ENCODE data around the gene CDH6.
"Not testable (repeated sequence)": the region's sequence is repeated elsewhere in the genome, so short reads cannot be mapped to it uniquely, and the experiment has no call there.

Gene CDH6

GRCh38 chr5:31333475-31333874 is 140.0 kb downstream of the CDH6 start:
- no peak for DNase-seq

GRCh38 chr5:31334061-31334860 is 140.8 kb downstream of the CDH6 start:
- DNase-seq, result no peak

- DNase-seq, result no peak
These were observed 142.0 kb downstream of the CDH6 start for GRCh38 chr5:31335456-31335855.

DNA sequence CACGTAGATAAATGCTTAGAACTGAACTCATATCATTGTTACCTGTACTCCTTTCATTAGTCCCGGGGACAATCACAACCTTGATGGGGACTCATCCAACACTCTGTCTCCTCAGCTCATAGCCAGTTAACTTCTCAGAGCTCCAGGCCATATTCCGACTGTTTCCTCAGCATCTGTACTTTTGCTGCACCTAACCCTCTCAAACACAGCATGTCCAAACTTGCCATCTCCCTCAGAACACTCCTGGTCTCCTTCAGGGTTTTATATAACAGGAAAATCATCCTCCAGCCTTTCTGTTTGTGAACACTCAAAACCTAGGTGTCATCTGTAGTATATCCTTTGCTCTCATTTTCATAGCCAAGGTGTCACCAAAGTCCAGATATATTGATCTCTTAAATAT is 150.5 kb downstream of the CDH6 start:
- DNase-seq, result no peak

GRCh38 chr5:31346896-31347551 is 153.5 kb downstream of the CDH6 start:
- no peak for DNase-seq

- no peak for DNase-seq
These were observed 154.0 kb downstream of the CDH6 start for GRCh38 chr5:31347552-31347905.

DNA sequence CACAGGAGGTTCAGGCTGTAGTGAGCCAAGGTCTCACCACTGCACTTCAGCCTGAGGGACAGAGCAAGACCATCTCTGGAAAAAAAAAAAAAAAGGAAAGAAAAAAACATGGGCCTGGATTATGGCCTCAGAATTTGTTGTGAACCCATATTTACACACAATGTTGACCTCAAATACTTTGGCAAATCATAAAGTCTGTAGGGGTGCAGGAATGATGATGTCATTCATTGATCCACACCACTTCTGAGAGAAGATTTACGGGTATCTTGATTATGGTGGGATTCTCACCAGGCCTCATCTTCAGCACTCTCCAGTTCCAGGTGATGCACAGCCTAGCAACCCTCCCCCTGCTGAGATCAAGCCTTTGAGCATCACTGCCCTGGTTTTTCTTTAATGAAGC is 156.9 kb downstream of the CDH6 start:
- no peak for DNase-seq

DNA sequence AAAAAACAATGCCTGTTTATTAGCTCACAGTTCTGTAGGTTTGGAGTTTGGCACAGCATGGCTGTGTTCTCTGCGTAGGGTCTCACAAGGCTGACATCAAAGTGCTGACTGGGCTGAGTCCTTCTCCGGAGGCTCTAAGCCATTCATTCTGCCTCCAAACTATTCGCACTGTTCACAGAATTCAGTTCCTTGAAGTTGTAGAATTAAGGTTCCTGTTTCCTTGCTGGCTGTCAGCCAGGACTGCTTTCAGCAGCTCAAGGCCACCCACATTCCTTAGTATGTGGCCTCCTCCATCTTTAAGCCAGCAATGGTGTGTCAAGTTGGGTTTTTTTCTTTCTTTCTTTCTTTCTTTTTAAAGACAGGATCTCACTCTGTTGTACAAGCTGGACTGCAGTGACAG is 161.9 kb downstream of the CDH6 start:
- no peak for DNase-seq

DNA sequence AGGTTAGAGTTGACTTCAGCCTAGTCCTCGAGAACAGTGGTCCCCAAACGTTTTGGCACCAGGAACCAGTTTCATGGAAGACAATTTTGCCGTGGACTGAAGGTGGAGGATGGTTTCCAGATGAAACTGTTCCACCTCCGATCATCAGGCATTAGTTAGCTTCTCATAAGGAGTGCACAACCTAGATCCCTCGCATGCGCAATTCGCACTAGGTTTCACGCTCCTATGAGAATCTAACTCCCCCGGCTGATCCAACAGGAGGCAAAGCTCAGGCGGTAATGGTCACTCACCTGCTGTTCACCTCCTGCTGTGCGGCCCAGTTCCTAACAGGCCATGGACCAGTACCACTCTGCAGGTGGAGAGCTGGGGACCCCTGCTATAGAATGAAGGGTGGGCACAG is 163.6 kb downstream of the CDH6 start:
- no peak for DNase-seq

- DNase-seq, result no peak
These were observed 166.4 kb downstream of the CDH6 start for GRCh38 chr5:31359839-31360238.

GRCh38 chr5:31361234-31361633 is 167.7 kb downstream of the CDH6 start:
- no peak for DNase-seq

DNA sequence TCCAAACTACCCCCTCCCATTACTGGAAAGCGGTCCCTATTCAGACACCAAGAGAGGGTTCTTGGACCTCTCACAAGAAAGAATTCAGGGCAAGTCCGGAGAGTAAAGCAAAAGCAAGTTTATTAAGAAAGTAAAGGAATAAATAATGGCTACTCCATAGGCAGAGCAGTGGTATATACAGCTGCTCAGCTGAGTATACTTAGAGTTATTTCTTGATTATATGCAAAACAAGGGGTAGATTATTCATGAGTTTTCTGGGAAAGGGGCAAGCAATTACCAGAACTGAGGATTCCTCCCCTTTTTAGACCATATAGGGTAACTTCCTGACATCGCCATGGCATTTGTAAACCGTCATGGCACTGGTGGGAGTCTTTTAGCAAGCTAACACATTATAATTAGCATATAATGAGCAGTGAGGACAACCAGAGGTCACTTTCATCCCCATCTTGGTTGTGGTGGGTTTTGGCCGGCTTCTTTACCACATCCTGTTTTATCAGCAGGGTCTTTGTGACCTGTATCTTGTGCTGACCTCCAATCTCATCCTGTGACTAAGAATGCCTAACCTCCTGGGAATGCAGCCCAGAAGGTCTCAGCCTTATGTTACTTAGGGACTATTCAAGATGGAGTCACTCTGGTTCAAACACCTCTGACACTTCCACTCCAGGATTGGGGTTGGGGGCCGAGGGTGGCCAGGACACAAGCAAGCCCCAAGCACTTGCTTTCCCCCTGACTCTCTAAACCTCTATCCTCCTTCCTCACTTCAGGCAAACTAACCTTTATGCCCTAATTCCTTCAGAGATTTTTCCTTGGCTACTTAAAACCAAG is 168.4 kb downstream of the CDH6 start:
- DNase-seq, result not testable (repeated sequence)

DNA sequence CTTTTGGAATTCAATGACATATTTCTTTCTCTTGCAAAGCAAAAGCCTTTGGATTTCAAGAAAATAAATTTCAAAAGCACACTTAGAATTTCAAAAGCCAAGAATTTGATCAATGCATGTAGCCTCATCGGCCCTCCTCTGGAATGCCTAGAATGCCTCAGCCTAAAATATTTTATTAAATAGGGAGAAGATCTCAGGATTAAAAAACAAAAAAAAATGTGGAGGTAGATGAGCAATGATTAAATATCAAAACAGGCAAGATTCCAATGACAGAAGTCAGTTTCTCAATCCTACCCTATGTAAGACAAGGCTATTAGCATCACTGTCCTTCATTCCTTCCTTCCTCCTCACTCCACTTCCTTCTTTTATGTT is 169.0 kb downstream of the CDH6 start:
- DNase-seq, result no peak

- DNase-seq, result no peak
These were observed 169.6 kb downstream of the CDH6 start for GRCh38 chr5:31362931-31363568.

GRCh38 chr5:31364881-31365636 is 171.6 kb downstream of the CDH6 start:
- no peak for DNase-seq

DNA sequence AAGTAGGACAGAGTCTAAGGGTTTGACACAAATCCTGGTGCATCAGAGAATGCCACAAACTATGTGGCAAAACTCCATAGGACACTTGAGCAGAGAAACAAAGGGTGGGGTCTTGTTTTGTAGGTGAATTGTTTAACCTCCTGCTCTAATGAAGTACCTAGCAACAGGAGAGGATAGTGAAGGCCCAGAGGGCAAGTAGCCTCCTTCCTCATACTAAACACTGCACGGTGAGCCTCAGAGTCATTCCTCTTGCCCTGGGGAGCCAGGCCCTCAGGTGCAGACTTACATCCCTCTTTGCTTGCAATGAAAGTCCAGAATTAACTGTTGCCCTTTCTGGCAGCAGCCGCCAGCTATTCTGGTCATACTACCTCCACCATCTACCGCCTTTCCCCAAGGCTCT is 172.3 kb downstream of the CDH6 start:
- no peak for DNase-seq

GRCh38 chr5:31366941-31367340 is 173.5 kb downstream of the CDH6 start:
- peak; percentile 40 for DNase-seq

GRCh38 chr5:31372124-31372523 is 178.6 kb downstream of the CDH6 start:
- no peak for DNase-seq

DNA sequence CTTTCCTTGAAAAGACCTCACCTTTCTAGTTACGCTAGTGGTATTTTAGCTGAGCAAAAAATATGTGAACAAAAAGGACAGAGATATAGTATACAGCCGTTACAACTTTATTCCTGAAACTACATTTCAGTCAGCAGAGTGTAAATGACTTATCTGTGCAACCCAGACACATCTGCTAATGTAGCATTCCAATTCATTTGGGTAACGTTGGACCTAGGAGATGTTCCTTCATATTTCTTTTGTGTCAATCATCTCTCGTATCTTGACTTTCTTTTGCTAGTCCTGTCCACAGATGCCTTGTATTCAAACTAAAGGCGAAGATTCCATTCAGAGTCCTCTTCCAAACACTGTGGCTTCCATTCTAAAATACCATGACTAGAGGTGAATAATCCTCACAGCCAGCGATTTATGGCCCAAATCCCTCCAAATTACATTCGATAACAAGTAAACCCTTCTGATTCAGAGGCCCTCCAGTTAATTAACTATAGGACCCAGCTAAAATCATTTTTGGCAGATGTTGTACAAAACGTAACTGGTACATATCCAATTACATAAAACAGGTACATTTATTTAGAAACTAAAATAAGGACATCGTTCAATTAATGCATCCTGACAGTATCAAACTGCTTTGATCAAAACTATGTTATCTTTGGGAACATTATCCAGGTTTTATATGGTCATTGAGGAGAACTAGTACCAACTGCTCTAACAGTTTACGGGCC is 182.7 kb downstream of the CDH6 start:
- DNase-seq, result no peak

DNA sequence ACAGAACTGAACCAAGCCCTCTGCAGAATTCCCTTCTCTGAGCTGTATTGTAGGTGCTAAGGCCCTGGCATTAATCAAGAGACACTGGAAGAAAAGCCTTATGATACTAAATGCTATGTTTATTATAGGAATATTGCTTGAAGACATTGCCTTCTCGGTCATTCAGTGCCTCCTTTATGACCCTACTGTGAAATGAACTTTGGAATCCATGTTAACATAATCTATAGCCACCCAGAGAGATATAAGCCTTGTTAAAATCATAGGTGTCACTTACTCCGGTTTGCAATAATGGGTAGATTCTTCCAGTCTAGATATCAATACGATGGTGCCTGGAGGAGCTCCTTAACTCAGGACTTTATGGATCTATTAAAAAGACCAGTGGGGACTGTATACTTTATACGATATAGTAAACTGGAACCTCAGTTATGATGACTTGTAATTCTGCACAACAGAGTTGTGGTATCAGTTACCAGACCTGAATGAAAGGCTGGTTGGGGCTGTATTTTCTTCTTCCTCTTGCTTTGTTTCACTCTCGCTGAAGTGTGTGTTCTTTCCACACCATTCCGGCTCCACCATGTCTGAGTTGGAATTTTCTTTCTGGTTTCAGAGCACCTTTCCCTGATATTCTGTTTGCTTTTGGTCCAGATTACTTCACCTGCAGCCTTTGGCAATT is 183.9 kb downstream of the CDH6 start:
- DNase-seq, result no peak

DNA sequence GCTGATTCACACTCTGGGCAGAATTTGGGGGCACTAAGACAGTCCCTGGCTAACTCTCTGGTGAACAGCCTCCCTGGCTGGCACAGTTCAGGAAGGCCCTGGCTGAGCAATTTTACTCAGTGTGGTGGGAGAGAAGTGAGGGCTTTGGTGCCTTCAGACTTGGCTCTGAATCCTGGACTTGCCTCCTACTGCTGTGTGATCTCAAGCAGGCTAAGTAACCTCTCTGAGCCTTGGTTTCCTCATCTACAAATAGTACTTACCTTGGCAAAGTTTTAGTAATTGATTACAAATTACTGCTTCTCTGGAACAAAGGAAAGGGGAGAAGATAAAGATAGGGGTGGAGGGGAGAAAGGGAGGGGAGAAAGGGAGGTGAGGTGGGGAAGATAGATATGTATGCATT is 184.7 kb downstream of the CDH6 start:
- DNase-seq, result no peak
